ENCODE data around the gene RABGAP1L.
"Not testable (repeated sequence)": the region's sequence is repeated elsewhere in the genome, so short reads cannot be mapped to it uniquely, and the experiment has no call there.

The RABGAP1L gene

GRCh38 chr1:174297351-174297750 is 138.0 kb downstream of the RABGAP1L start:
- no peak overlapping the region for H3K4me3 ChIP-seq (ENCODE audit: low read length)
- no peak for TF ChIP-seq CTCF (IDR thresholded peaks at IDR 0.05; ENCODE audit: insufficient read depth, low read depth, low read length, missing control alignments)
- DNase-seq (ENCODE audit: low read depth) = no peak

- TF ChIP-seq CTCF (IDR thresholded peaks at IDR 0.05; ENCODE audit: insufficient read depth, low read depth, low read length, missing control alignments) = no peak
- DNase-seq (ENCODE audit: low read depth) = no peak
- no peak overlapping the region for H3K4me3 ChIP-seq (ENCODE audit: low read length)
Observed at GRCh38 chr1:174301295-174302077, 142.2 kb downstream of the RABGAP1L start.

GRCh38 chr1:174308604-174309003 is 149.3 kb downstream of the RABGAP1L start:
- no peak overlapping the region for H3K4me3 ChIP-seq (ENCODE audit: low read length)
- no peak for TF ChIP-seq CTCF (IDR thresholded peaks at IDR 0.05; ENCODE audit: insufficient read depth, low read depth, low read length, missing control alignments)
- no peak for DNase-seq (ENCODE audit: low read depth)

- DNase-seq (ENCODE audit: low read depth) = no peak
- no peak overlapping the region for H3K4me3 ChIP-seq (ENCODE audit: low read length)
- TF ChIP-seq CTCF (IDR thresholded peaks at IDR 0.05; ENCODE audit: insufficient read depth, low read depth, low read length, missing control alignments) = no peak
Observed at GRCh38 chr1:174309490-174309889, 150.2 kb downstream of the RABGAP1L start.

- DNase-seq (ENCODE audit: low read depth) = no peak
- no peak for TF ChIP-seq CTCF (IDR thresholded peaks at IDR 0.05; ENCODE audit: insufficient read depth, low read depth, low read length, missing control alignments)
- no peak overlapping the region for H3K4me3 ChIP-seq (ENCODE audit: low read length)
Observed at GRCh38 chr1:174314433-174314832, 155.1 kb downstream of the RABGAP1L start.

GRCh38 chr1:174315239-174315638 is 155.9 kb downstream of the RABGAP1L start:
- no peak for TF ChIP-seq CTCF (IDR thresholded peaks at IDR 0.05; ENCODE audit: insufficient read depth, low read depth, low read length, missing control alignments)
- no peak for DNase-seq (ENCODE audit: low read depth)
- H3K4me3 ChIP-seq (ENCODE audit: low read length) = no peak overlapping the region

- not testable (repeated sequence) for H3K4me3 ChIP-seq (ENCODE audit: low read length); DNase-seq (ENCODE audit: low read depth)
Observed at GRCh38 chr1:174320897-174321296, 161.6 kb downstream of the RABGAP1L start.
